Mesothelial cell of epicardium (in vitro differentiated cells): ENCODE data around the gene DYNLT1. TPM values are rescaled to one million over a fixed set of nuclear protein-coding genes. Genes with fewer than 3 reads are reported as not detected.

Source experiments
- DNase-seq, 2 experiments: peaks; one replicate each; pipeline ENCODE4 v3.0.0; 2021; ENCODE audit warnings: low spot score in 2 of 2; ENCODE audit not compliant: unreplicated experiment in 2 of 2
- H3K27ac Mint-ChIP-seq: 2 replicates; pipeline ENCODE4 v1.8.0; 2021; ENCODE audit warnings: mixed read lengths
- H3K27me3 Mint-ChIP-seq: 2 replicates; pipeline ENCODE4 v1.8.0; 2021; ENCODE audit warnings: low read depth, mixed read lengths
- H3K36me3 Mint-ChIP-seq: 2 replicates; pipeline ENCODE4 v1.8.0; 2021; ENCODE audit warnings: mixed read lengths
- H3K4me1 Mint-ChIP-seq: 2 replicates; pipeline ENCODE4 v1.8.0; 2021; ENCODE audit warnings: mixed read lengths
- H3K4me3 Mint-ChIP-seq: 2 replicates; pipeline ENCODE4 v1.8.0; 2021; ENCODE audit warnings: mild to moderate bottlenecking, moderate library complexity, mixed read lengths
- H3K9me3 Mint-ChIP-seq: 2 replicates; pipeline ENCODE4 v1.8.0; 2021; ENCODE audit warnings: mixed read lengths
- microRNA-seq: library from miRNA; unstranded; fragments of <30 nt; microRNA quantifications from one replicate; pipeline ENCODE4 v1.2.0, GENCODE V29; 2021; ENCODE audit warnings: inconsistent platforms, mixed read lengths
- total RNA-seq: library from RNA; stranded (reverse); gene quantifications from 3 replicates; pipeline ENCODE4 v1.2.1, GENCODE V29; 2021
- TF ChIP-seq, protein P1 (sequence below): fragments of 200-600 bp; sonication (generic); IDR thresholded peaks from one replicate; pipeline ENCODE4 v1.5.0; 2021; ENCODE audit warnings: antibody characterized with exemption; ENCODE audit not compliant: unreplicated experiment

The DYNLT1 gene
- total RNA-seq, 1 donor from 2014 or later = 142 TPM

- no peaks in the 10 kb centered on the region for H3K4me1 Mint-ChIP-seq
- peaks cover 52% of the 10 kb centered on the region for H3K36me3 Mint-ChIP-seq
- no peak overlapping the region for H3K4me3 Mint-ChIP-seq
These were observed 53.3 kb downstream of the DYNLT1 start for GRCh38 chr6:158591134-158591809.

DNA sequence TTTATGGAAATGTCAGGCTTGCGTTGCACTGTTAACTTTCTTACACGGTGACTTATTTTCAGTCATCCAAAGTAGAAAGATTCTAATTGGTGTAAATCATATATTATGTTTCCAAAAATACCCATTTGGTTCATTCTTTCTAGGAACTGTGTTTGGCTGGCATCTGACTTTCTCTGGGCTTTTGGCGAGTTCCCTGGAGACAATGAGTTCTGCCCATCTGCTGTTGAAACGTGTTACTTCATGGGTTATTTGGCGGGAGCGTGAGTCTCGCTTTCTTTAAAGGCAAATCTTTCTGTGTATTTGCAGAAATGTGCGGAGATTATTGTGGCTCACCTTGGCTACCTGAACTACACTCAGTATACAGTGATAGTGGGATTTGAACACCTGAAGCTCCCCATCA is 55.2 kb downstream of the DYNLT1 start:
- Mint-ChIP-seq H3K4me3 (no peak overlapping the region), H3K27ac (no peak overlapping the region), H3K9me3 (no peaks in the 10 kb centered on the region), H3K4me1 (no peaks in the 10 kb centered on the region), H3K36me3 (peaks cover 62% of the 10 kb centered on the region), H3K27me3 (no peaks in the 10 kb centered on the region)
- DNase-seq = no peak
- TF ChIP-seq, protein P1, sequence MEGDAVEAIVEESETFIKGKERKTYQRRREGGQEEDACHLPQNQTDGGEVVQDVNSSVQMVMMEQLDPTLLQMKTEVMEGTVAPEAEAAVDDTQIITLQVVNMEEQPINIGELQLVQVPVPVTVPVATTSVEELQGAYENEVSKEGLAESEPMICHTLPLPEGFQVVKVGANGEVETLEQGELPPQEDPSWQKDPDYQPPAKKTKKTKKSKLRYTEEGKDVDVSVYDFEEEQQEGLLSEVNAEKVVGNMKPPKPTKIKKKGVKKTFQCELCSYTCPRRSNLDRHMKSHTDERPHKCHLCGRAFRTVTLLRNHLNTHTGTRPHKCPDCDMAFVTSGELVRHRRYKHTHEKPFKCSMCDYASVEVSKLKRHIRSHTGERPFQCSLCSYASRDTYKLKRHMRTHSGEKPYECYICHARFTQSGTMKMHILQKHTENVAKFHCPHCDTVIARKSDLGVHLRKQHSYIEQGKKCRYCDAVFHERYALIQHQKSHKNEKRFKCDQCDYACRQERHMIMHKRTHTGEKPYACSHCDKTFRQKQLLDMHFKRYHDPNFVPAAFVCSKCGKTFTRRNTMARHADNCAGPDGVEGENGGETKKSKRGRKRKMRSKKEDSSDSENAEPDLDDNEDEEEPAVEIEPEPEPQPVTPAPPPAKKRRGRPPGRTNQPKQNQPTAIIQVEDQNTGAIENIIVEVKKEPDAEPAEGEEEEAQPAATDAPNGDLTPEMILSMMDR = no peak

More at GRCh38 chr6:158591134-158591809, 53.3 kb downstream of the DYNLT1 start:
- Mint-ChIP-seq H3K27me3 (no peaks in the 10 kb centered on the region), H3K9me3 (no peaks in the 10 kb centered on the region), H3K27ac (no peak overlapping the region)
- DNase-seq = no peak
- TF ChIP-seq, protein P1 = no peak

GRCh38 chr6:158586652-158587051 is 57.9 kb downstream of the DYNLT1 start:
- Mint-ChIP-seq H3K9me3 (no peaks in the 10 kb centered on the region), H3K27ac (no peak overlapping the region), H3K4me3 (no peak overlapping the region), H3K36me3 (peaks cover 66% of the 10 kb centered on the region), H3K4me1 (no peaks in the 10 kb centered on the region), H3K27me3 (no peaks in the 10 kb centered on the region)
- DNase-seq = no peak
- TF ChIP-seq, protein P1 = no peak

Small RNAs within 50 kb of the gene (microRNA-seq; reads per million reads assigned to microRNA genes)
- gene MIR7161 = not detected

Other genes with a start within 250 kb of the DYNLT1 start
- 23.6 to 23.9 TPM (median 23.8 TPM) in 3 replicates for gene TMEM181, start 84.7 kb downstream of the DYNLT1 start, total RNA-seq
- gene SYTL3, start 5.3 kb upstream of the DYNLT1 start, total RNA-seq = 5.4 to 6.1 TPM (median 5.5 TPM) in 3 replicates
- gene EZR, start 174.6 kb upstream of the DYNLT1 start, total RNA-seq = 195 to 208 TPM (median 204 TPM) in 3 replicates